Right ventricle myocardium superior (tissue), 1 donor: ENCODE results near the gene SLC25A51. TPM values are rescaled to one million over a fixed set of nuclear protein-coding genes. Genes with fewer than 3 reads are reported as not detected.

Source experiments
- ATAC-seq: fragments of 200-7000 bp; cut with Tn5 transposase; one replicate; pipeline ENCODE4 v1.9.1; 2020; ENCODE audit warnings: mild to moderate bottlenecking; ENCODE audit not compliant: poor library complexity
- DNase-seq: peaks from one replicate; pipeline ENCODE4 v3.0.0-alpha.2; 2020
- intact Hi-C: fragments of 100-400 bp; cut with DNase I; formaldehyde crosslinking; loops from one replicate; pipeline ENCODE4 v1.11.2; 2022
- long read RNA-seq: library from polyadenylated mRNA; unstranded; transcript quantifications from one replicate; pipeline ENCODE4 v2.0.0, GENCODE V29; 2021
- total RNA-seq: library from RNA; stranded (reverse); fragmentation: NEBNext Ultra II Directional; extraction: Animal tissue kit (Norgen Biotek cat#: 25700); gene quantifications from one replicate; pipeline ENCODE4 v1.2.1, GENCODE V29; 2021
- donor health status: DM: no; HTN: yes; CAD: no; lungs with severe emphysema.

Gene SLC25A51
- 20.0 TPM for total RNA-seq
- long read RNA-seq, transcript SLC25A51-203 (4 exons, 1,871 nt) = major isoform, 9 of 22 reads
- long read RNA-seq, partial matches to known transcripts = 0 of 22 reads
- long read RNA-seq, other reads (novel, unspliced or antisense) = 11 of 22 reads

- intact Hi-C loops = loop anchor here (5.0 to 10.0 kb wide), 2 partner anchors 149 to 498 kb away; partner anchors contain the start of gene TRMT10B
- peak; percentile 97 for ATAC-seq
Observed at GRCh38 chr9:37903647-37904444, at the start of gene SLC25A51. SLC25A51 (minus strand) TSS chr9:37904127; CDS start chr9:37888550, 15,577 bp downstream.

GRCh38 chr9:37953206-37953774 is 49.4 kb upstream of the SLC25A51 start:
- no peak for ATAC-seq
- no peak for DNase-seq
- intact Hi-C loops = no loop called here

More at GRCh38 chr9:37903647-37904444, at the start of gene SLC25A51:
- DNase-seq = peak; percentile 96

- intact Hi-C loops = no loop called here
- DNase-seq (no peak), ATAC-seq (no peak)
Observed at GRCh38 chr9:37952731-37953130, 48.8 kb upstream of the SLC25A51 start.

- intact Hi-C loops = no loop called here
- no peak for DNase-seq
- no peak for ATAC-seq
Observed at GRCh38 chr9:37951671-37952449, 47.9 kb upstream of the SLC25A51 start.

GRCh38 chr9:37950561-37950960 is 46.6 kb upstream of the SLC25A51 start:
- intact Hi-C loops = no loop called here
- no peak for ATAC-seq
- no peak for DNase-seq

GRCh38 chr9:37949576-37949975 is 45.6 kb upstream of the SLC25A51 start:
- intact Hi-C loops = no loop called here
- no peak for ATAC-seq
- no peak for DNase-seq

GRCh38 chr9:37948417-37948980 is 44.6 kb upstream of the SLC25A51 start:
- ATAC-seq (no peak), DNase-seq (no peak)
- intact Hi-C loops = no loop called here

- ATAC-seq (no peak), DNase-seq (no peak)
- intact Hi-C loops = no loop called here
Observed at GRCh38 chr9:37947977-37948376, 44.0 kb upstream of the SLC25A51 start.

GRCh38 chr9:37947471-37947870 is 43.5 kb upstream of the SLC25A51 start:
- DNase-seq = no peak
- ATAC-seq = no peak
- intact Hi-C loops = no loop called here

- DNase-seq (no peak), ATAC-seq (no peak)
- intact Hi-C loops = no loop called here
Observed at GRCh38 chr9:37946971-37947370, 43.0 kb upstream of the SLC25A51 start.

- DNase-seq (no peak), ATAC-seq (no peak)
- intact Hi-C loops = no loop called here
Observed at GRCh38 chr9:37946041-37946440, 42.1 kb upstream of the SLC25A51 start.

- DNase-seq (no peak), ATAC-seq (peak; percentile 32)
- intact Hi-C loops = no loop called here
Observed at GRCh38 chr9:37944671-37945481, 40.9 kb upstream of the SLC25A51 start.

- DNase-seq (no peak), ATAC-seq (no peak)
- intact Hi-C loops = no loop called here
Observed at GRCh38 chr9:37944266-37944650, 40.3 kb upstream of the SLC25A51 start.

- DNase-seq (no peak), ATAC-seq (peak; percentile 72)
- intact Hi-C loops = no loop called here
Observed at GRCh38 chr9:37943345-37944265, 39.7 kb upstream of the SLC25A51 start.

GRCh38 chr9:37942621-37943344 is 38.9 kb upstream of the SLC25A51 start:
- DNase-seq = no peak
- intact Hi-C loops = no loop called here
- no peak for ATAC-seq

GRCh38 chr9:37941253-37941652 is 37.3 kb upstream of the SLC25A51 start:
- intact Hi-C loops = no loop called here
- no peak for DNase-seq
- no peak for ATAC-seq
